ENCODE measurements around the gene ARHGEF12.

DNA sequence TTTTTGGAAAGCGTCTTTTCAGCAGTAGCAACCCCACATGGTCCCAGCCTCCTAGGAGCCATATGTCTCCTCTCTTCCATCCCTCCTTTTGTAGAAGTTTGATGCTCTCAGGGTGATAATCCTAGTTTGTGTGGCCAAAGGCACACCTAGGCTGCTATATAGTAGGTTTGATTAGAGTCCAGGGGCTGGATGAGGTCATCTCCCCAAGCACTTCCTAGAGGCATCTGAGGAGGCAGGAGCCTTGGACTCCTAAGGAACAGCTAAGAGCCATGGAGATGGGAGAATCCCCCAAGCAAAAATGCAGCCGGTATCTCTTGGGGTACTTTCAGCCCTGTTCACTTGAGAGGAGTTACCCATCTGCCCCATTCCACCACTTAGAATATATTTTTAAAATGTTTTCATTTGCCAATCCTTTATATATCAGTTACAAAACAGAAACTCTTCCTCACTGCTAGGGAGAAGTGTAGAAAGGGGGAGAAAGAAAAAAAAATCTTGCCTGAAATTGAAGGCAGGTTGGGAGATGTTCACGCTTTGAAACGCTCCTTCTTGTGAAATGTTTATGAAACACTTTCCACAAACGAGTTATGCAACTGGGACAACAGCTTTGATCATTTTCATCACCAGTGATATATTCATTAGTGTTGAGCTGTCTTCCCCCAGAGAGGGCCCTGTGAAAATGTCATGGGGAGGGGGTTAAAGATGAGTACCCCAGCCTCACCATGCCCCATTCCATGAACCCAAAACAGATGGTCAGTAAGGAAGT, 43.0 kb upstream of the ARHGEF12 start:
- TF ChIP-seq, protein P1, sequence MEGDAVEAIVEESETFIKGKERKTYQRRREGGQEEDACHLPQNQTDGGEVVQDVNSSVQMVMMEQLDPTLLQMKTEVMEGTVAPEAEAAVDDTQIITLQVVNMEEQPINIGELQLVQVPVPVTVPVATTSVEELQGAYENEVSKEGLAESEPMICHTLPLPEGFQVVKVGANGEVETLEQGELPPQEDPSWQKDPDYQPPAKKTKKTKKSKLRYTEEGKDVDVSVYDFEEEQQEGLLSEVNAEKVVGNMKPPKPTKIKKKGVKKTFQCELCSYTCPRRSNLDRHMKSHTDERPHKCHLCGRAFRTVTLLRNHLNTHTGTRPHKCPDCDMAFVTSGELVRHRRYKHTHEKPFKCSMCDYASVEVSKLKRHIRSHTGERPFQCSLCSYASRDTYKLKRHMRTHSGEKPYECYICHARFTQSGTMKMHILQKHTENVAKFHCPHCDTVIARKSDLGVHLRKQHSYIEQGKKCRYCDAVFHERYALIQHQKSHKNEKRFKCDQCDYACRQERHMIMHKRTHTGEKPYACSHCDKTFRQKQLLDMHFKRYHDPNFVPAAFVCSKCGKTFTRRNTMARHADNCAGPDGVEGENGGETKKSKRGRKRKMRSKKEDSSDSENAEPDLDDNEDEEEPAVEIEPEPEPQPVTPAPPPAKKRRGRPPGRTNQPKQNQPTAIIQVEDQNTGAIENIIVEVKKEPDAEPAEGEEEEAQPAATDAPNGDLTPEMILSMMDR (IDR thresholded peaks at IDR 0.05; ENCODE audit: insufficient read depth, low read length, poor library complexity, severe bottlenecking) = no peak
- TF ChIP-seq EZH2phosphoT487 (conservative IDR thresholded peaks at IDR 0.05; ENCODE audit: low read length) = no peak
